Mucosa of descending colon (tissue), 3 donors: ENCODE results near the gene PXYLP1. TPM values are rescaled to one million over a fixed set of nuclear protein-coding genes. Genes with fewer than 3 reads are reported as not detected.
A peak's percentile ranks its signal among the peaks of the same experiment; 100 is the strongest.

ENCODE experiments used
- ATAC-seq: fragments of 200-7000 bp; cut with Tn5 transposase; one replicate; pipeline ENCODE4 v1.9.1; 2020; ENCODE audit warnings: mild to moderate bottlenecking, moderate library complexity
- DNase-seq, 3 donors: peaks; one replicate each; pipeline ENCODE4 v3.0.0-alpha.2; 2020
- H3K36me3 ChIP-seq: fragments of 200-600 bp; one replicate; pipeline ENCODE4 v1.8.0; 2021; ENCODE audit warnings: low read depth, mild to moderate bottlenecking
- H3K4me1 ChIP-seq: fragments of 200-600 bp; one replicate; pipeline ENCODE4 v1.8.0; 2021; ENCODE audit warnings: low read depth, mild to moderate bottlenecking
- H3K4me3 ChIP-seq: fragments of 200-600 bp; one replicate; pipeline ENCODE4 v1.8.0; 2021; ENCODE audit warnings: mild to moderate bottlenecking
- H3K9me3 ChIP-seq: fragments of 200-600 bp; one replicate; pipeline ENCODE4 v1.8.0; 2021; ENCODE audit warnings: mild to moderate bottlenecking
- intact Hi-C, 2 donors: fragments of 100-400 bp; cut with DNase I in 1 of 2; cut with micrococcal nuclease in 1 of 2; formaldehyde crosslinking; loops; one replicate each; pipeline versions ENCODE4 v1.11.0 to v1.11.1; 2022; cut with DNase I, micrococcal nuclease
- total RNA-seq, 3 donors: library from RNA; stranded (reverse); fragmentation: NEBNext Ultra II Directional in 2 of 3; extraction: Animal tissue kit (Norgen Biotek cat#: 25700) in 2 of 3; gene quantifications; one replicate each; pipeline versions ENCODE4 v1.2.1 to v1.2.4, GENCODE V29; 2021 to 2023
- TF ChIP-seq, protein P1 (sequence below): fragments of 200-600 bp; IDR thresholded peaks from one replicate; pipeline ENCODE4 v1.8.0; 2022; ENCODE audit warnings: antibody characterized with exemption, mild to moderate bottlenecking
- donor health status: DM: no; HTN: no; CAD: no; lungs with moderate emphysema.
- donor health status: DM: no; HTN: no; CAD: no.
- donor health status: DM: no; HTN: yes; CAD: no.

PXYLP1 gene
- total RNA-seq, 3 donors from 2014 or later: 9.9 to 13.7 (median 10.5) TPM

DNA sequence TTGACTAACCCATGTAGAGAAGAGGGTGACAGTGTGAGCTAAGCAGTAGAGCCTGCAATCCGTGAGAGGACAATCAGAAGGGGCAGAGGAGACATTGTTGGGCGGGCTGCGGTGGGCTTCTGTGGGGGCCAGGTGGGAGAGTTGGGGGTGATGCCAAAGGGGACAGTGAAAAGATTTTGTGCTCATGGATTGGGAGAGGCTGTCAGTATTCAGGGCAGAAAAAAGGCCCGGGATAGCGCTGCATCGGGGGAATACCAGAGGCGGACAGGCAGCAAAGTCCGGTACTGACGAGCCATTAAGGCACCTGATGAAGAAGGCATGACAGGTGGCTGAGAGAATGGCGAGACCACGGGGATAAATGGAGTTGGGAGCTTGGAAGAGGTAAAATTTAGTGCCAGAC lies 1.3 kb upstream of the PXYLP1 start:
- TF ChIP-seq, protein P1, sequence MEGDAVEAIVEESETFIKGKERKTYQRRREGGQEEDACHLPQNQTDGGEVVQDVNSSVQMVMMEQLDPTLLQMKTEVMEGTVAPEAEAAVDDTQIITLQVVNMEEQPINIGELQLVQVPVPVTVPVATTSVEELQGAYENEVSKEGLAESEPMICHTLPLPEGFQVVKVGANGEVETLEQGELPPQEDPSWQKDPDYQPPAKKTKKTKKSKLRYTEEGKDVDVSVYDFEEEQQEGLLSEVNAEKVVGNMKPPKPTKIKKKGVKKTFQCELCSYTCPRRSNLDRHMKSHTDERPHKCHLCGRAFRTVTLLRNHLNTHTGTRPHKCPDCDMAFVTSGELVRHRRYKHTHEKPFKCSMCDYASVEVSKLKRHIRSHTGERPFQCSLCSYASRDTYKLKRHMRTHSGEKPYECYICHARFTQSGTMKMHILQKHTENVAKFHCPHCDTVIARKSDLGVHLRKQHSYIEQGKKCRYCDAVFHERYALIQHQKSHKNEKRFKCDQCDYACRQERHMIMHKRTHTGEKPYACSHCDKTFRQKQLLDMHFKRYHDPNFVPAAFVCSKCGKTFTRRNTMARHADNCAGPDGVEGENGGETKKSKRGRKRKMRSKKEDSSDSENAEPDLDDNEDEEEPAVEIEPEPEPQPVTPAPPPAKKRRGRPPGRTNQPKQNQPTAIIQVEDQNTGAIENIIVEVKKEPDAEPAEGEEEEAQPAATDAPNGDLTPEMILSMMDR: no peak
- no peak overlapping the region for H3K4me3 ChIP-seq
- no peaks in the 10 kb centered on the region for H3K9me3 ChIP-seq
- DNase-seq: peak in 1 of 3 donors; percentile 32
- H3K4me1 ChIP-seq: no peaks in the 10 kb centered on the region
- no peak for ATAC-seq
- intact Hi-C loops: no loop called here
- no peaks in the 10 kb centered on the region for H3K36me3 ChIP-seq

DNA sequence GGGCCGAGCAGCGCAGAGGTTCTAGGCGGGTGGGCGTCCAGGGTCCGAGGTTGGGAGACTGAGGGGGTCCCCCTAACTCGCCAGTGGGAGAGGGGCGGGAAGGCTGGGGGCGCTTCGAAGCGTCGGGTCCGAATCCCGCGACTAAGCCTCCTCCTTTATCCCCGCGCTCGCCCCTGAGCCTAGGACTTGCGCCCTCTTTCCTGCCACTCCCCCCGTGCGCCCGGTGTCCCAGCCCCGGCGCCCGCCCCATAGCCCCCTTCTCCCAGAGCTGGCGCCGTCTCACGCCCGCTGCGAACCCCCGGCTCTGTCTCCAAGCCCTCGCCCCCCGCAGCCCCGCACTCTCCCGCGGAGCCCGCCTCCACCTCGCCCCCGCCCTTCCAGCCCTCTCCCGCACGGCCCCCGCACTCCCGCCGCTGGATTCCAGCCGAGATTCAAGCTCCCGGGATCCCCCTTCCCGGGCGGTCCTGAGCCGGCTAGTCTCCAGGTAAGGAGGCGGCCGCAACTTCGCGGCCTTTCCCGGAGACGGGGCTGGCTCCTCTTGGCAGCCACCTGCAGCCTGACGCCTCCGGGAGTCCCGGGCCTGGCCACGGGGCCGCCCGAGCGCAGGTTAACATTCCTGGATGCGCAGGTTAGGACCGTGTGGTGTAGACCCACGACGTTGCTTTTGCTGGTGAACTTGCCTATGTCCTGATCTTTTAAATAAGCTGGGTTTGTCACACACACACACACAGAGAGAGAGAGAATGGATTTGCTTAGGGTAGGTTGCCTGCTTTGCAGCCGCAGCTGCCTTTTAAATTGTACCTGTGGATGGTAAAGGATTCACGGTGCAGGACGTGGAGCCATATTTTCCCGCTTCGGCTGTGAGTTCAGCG lies 563 bp downstream of the PXYLP1 start:
- Histone ChIP-seq H3K9me3 (no peaks in the 10 kb centered on the region), H3K36me3 (no peaks in the 10 kb centered on the region), H3K4me1 (no peaks in the 10 kb centered on the region), H3K4me3 (peak overlapping the region; percentile 33)
- TF ChIP-seq, protein P1: no peak
- ATAC-seq (peak; percentile 47), DNase-seq (peak; percentile 54 to 75 (median 74))
- intact Hi-C loops: no loop called here

DNA sequence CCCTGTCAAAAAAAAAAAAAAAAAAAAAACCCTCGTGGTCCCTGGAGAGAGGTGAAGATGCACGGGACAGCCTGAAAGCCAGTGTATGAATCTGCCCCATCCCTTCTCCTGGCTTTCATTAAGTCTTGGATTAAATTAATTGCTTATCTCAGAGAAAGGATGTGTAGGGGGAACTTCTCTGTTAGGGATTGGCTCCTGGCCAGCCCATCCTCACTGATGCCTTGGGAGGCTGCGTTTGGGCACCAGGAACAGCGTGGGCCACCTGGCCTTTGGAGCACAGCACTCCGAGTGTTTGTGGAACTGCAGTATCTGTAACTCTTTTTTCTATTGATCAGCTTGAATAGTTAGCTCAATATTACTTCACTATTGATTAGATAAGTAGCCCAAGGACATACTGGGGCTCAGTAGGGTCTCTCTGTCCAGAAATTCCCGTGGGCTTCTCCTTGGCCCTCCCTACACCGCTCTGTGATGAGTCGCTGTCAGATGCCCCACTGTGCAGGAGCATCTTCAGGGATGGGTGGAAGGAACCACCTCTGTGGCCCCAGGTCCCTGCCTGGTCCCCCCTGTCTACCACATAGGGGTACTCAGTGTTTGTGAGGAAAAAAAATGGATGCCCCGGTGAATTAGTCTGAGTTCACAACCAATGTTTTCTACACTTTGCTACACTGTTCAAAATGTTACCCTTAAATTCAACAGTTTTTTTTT lies 2.0 kb downstream of the PXYLP1 start:
- Histone ChIP-seq H3K4me3 (no peak overlapping the region), H3K36me3 (no peaks in the 10 kb centered on the region), H3K9me3 (no peaks in the 10 kb centered on the region), H3K4me1 (no peaks in the 10 kb centered on the region)
- DNase-seq (no peak), ATAC-seq (no peak)
- TF ChIP-seq, protein P1: no peak
- intact Hi-C loops: no loop called here

DNA sequence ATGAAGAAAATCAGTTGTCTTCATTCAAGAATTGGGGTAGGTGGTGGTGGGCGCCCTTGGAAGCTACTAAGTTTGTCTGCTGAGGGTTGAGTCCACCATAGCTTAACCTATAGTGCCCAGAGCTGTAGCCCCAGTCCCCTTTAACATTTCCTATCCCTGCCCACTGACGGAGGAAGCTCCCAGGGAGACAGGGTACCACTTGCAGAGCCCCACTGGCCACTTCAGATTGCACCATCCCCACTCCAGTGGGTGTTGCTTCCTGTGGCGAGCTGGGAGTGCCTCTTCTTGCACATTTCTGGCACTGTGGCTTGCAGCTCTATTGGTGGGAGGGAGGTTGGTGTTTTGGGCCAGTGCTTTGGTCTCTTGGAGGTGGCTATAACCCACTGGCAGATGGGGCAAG lies 2.7 kb downstream of the PXYLP1 start:
- H3K4me3 ChIP-seq: no peak overlapping the region
- DNase-seq: no peak
- H3K9me3 ChIP-seq: no peaks in the 10 kb centered on the region
- no peaks in the 10 kb centered on the region for H3K4me1 ChIP-seq
- H3K36me3 ChIP-seq: no peaks in the 10 kb centered on the region
- ATAC-seq: no peak
- intact Hi-C loops: no loop called here
- TF ChIP-seq, protein P1: no peak

DNA sequence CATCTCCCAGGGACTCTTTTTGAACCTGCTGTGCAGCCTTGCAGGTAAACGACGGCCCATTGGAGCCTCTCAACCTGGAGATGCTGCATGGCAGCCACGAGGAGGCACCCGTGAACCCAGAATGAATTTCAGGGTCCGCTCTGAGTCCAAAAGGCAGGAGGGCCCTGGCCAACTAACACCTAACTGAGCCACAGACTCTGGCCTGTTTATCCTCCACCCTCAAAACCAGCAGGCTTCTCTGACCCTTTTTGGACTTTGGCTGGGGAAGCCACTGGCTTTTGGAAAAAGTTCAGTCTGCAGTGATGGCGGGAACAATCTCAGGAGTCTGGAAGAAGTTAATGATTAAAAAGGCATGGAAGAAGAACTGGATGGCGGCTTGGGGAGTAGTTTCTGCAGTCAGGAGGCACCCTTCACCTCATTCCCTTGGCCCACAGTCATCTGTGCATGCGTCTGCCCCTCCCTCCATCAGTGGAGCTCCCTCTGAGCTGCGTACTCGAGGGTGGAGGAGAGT lies 4.1 kb downstream of the PXYLP1 start:
- no peaks in the 10 kb centered on the region for H3K4me1 ChIP-seq

More for the DNA sequence above, 4.1 kb downstream of the PXYLP1 start:
- Histone ChIP-seq H3K4me3 (no peak overlapping the region), H3K9me3 (no peaks in the 10 kb centered on the region), H3K36me3 (no peaks in the 10 kb centered on the region)
- intact Hi-C loops: no loop called here
- ATAC-seq (no peak), DNase-seq (peak in 2 of 3 donors; percentile 45 to 67)
- TF ChIP-seq, protein P1: no peak
